NCI-H345 treated with DMSO at 0.1 percent for 48 hours (cell line): ENCODE data around the gene PROK1.
"Not testable (repeated sequence)": the region's sequence is repeated elsewhere in the genome, so short reads cannot be mapped to it uniquely, and the experiment has no call there.

Experiments used
- DNase-seq: peaks from one replicate; lab custom pipeline; 2025; ENCODE audit not compliant: unreplicated experiment; lab: John Stamatoyannopoulos, UW

The PROK1 gene

DNA sequence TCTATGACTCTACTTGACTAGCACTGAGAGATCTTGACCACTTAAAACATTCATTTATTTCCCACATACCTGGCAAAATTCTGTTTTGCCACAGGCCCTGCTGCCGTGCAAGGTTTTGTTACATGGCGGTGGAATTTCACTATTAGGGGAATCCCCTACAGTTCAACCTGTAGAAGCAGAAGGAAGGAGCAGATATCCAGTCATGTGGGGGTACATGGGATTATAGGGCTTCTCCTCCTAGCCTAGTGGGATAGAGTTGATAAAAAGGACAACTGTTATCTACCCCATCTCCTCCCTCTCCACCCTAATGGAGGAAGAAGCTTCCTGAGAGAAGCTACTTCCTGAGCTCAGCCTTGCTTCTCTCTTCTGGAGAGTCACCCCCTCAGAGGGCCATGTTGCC, 17.7 kb upstream of the PROK1 start:
- no peak for DNase-seq

DNA sequence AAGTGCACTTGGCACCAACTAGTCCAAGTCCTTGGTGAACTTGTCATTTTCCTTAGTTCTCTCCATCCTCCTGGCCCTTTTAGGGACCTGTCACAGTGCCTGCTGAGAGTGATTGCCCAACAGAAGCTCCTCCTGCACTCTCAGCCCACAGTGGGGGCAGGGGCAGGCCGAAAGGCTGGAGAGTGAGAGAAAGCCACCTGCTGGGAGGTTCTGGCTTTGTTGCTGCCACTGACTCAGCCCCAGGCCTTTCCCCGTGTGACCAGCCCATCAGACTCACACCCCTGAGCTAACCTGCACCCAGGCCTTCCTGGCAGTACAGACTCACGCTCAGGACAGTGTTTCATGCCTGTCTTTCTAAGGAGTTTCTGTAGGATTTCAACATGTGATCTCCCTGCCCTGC, 17.1 kb upstream of the PROK1 start:
- DNase-seq, result no peak

DNA sequence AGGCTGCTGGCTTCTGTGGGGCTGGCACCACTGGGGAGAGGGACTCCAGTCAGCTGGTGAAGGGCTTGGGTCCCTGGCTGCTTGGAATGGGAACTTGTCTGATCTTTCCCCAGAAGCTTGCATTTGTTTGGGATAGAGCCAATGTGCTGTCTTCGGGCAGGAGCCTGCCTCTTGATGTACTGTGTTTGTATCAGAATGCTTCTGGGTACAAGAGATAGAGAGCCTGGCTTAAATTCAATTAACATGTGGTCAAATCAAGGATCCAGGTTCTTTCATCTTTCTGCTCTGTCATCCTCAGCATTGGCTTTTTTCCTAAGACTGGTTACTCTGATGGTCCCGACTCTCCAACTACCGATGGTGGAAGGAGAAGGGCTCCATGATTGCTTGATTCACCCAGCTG, 16.0 kb upstream of the PROK1 start:
- no peak for DNase-seq

DNA sequence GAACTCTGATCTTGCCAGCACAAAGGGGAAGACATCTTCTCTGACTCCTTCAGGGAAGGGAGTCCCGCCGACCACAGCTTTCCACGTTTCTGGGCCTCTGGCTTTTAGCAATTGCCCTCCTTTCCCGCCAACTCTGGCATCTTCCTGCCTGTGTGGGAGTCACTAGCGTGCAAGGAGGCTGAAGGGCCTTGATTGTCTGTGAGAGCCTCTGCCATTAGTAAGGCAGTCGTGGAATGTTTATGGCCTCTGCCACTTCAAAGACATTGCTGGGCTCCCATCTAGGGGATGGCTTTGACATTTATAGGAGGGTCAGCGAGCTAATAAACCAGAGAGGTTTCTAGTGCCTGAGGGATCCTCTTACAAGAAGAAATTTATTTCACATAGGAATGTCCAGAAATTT, 14.3 kb upstream of the PROK1 start:
- no peak for DNase-seq

DNA sequence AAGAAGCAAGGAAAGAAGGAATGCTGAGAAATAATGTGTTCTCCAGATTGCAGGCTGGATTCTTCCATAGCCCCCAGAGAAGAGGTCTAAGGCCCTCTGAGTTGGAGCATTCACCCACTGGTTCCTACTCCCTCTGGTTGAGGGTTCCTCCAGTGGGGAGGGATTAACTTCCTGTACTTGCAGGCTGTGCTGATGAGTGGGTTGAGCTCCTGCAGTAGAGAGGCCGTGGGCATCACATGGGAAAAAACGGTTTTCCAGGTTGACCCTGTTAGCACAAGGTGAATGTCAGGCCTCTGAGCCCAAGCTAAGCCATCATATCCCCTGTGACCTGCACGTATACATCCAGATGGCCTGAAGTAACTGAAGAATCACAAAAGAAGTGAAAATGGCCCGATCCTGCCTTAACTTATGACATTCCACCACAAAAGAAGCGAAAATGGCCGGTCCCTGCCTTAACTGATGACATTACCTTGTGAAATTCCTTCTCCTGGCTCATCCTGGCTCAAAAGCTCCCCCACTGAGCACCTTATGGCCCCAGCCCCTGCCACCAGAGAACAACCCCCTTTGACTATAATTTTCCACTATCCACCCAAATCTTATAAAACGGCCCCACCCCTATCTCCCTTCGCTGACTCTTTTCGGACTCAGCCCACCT, 13.2 kb upstream of the PROK1 start:
- not testable (repeated sequence) for DNase-seq

DNA sequence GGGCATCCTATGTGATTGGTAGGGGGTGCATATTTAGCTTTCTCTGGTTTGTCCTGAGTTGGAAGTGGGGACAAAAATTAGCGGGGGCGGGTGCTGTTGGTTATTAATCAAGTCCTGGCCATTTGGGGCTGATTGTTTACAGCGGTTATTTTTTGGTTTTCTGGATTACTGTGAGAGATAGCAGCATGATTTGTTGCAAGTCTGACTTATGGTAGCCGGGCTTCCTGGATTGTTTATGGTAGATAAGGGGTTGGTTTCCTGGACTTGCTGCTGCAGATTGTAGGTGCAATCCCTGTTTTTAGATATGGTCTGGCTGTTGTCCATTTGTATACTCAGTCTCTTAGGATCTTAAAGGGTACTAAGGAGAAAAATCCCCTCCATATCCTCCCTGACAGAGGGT, 12.1 kb upstream of the PROK1 start:
- DNase-seq, result no peak

DNA sequence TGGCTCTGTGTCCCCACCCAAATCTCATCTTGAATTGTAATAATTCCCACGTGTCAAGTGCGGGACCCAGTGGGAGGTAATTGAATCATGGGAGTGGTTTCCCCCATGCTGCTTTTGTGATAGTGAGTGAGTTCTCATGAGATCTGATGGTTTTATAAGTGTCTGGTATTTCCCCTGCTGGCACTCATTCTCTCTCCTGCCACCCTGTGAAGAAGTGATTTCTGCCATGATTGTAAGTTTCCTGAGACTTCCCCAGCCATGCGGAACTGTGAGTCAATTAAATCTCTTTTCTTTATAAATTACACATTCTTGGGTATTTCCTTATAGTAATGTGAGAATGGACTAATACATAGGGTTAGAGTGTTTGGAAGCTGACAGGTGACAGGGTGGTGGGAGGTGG, 11.1 kb upstream of the PROK1 start:
- DNase-seq, result not testable (repeated sequence)

DNA sequence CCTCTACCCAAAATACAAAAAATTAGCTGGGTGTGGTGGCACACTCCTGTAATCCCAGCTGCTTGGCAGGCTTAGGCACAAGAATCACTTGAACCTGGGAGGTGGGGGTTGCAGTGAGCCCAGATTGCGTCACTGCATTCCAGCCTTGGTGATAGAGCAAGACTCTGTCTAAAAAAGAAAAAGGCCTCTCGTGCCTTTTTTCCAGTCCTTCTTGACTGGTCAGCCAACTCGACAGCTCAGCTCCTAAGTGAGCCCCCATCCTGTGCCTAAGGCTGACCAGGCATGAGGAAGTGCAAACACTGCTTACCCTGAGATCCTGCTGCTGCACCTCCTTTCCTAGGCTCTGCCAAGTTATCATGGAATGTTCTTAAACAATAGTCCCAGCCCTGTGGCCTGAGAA, 10.1 kb upstream of the PROK1 start:
- DNase-seq, result no peak

DNA sequence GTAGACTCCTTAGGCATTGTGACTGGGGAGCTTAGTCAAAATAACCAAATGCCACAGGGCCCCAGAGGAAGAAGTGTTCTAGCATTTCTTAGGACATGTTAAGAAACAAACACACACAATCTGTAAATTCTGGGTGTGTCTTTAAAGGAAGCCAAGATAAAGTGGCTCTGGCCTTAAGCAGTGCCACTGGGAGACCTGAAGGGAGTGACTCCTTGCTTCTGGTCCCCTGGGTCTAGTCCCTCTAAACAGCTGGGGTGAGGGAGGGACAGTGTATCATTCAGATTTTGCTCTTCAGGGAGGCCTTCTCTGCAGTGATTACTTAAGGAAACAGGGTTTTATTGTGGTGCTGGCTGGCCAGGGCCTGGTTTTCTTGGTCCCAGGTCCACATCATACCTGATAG, 9.1 kb upstream of the PROK1 start:
- DNase-seq, result no peak

DNA sequence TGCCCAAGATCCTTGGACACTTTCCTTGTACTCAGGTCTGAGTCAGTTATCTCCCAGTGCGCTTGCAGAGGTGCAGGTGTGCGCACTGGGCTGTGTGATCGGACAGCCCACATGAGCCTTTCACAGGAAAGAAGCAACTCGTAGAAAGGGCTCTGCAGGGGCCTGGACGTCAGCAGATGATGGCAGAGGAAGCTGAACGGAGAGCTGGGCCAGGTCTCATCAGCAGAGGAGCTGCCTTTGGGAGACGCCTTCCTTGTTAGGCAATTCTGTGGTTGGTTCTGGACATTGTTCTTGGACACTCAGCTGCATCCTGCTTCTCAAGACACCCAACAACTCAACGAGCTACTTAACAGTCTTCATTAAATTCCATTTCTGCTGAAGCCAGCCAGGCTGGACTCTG, 7.5 kb upstream of the PROK1 start:
- DNase-seq, result no peak

DNA sequence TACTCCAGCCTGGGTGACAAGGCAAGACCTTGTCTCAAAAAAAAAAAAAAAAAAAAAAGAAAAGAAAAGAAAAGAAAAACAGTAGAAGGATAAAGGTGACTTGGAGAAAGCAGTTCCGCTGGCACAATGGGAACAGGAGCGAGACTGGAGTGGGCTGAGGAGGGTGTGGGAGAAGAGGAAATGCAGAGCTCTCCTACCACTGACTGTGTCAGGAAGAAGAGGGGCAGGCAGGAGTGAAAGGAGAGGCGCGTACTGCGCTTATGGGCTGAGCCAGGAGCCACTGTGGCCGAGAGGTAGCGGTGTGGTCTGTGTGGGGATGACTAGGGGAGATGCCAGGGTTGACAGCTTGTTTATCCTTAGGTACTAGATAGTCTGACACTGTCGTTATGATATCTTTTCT, 6.4 kb upstream of the PROK1 start:
- no peak for DNase-seq

DNA sequence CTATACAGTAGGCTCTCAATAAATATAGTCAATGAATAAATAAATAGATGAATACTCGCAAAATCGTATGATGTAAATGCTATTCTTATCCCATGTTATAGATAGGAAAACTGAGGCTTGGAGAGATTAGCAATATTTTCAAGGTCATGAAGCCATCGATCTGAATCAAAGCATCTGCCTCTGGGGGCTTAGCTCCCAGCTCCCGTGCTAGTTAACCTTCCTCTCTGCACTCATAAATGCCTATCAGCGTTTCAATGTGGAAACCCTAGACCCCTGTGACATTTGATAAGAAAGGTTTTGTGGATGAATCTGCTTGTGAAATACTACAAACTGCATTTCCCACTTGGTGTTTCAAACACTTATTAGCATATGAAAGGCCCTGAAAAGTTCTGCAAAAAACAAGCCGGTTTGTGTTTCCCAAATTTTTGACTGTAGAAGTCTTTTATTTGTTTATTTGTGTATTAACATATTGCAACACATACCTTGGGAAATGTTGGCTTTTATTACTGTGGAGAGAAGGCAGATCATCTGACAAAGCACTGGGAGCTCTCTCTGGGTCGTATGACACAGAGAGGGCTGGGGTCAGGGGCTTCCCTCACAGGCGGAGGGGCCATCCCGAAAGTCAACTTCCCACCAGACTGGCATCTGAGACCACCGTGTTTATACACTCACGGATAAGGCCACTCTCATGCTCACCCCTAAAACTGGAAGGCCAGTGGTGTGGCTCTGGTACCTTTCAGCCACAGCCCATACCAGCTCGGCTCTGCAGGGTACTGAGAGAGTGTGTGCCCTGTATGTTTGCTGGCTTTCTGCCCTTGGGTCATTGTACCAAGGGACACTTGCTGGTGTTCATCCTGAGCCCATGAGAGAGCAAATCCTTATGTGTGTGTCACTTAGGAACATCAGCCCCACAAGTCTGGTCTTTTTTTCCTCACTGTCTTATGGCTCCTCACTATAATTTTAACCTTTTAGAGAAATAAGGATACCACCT, 993 bp upstream of the PROK1 start:
- DNase-seq, result no peak

DNA sequence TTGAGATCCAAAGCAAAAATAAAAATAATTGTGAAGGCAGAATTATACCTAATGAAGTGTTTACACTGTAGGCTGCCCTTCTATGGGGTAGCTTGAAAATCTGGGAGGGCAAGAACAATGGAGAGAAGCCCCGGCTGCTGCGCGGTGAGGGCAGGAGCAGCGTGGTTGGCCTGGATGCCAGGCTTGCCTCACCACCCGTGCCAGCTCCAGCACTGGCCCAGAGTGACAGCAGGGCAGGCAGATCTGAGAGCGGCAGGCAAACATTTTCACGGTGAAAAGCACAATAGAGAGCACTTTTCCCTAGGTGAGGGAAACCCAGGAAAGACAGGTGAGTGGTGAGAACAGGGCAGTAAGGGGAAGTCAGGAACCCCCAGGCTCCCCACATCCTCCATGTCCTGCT, 1.4 kb downstream of the PROK1 start:
- DNase-seq, result no peak

DNA sequence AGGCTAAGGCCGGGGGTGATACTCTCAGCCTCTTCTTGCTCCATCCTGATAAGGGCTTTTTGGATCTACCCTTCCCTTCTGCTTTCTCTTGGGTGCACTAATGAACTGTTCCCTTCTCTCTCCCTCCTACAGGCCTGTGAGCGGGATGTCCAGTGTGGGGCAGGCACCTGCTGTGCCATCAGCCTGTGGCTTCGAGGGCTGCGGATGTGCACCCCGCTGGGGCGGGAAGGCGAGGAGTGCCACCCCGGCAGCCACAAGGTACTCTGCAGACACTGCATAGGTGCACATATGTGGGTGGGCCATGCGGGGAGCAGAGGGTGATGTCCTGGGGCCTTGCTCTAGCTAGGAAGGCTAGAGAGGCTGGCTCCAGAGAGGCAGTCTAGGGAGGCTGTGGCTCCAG, 2.9 kb downstream of the PROK1 start:
- DNase-seq, result no peak

DNA sequence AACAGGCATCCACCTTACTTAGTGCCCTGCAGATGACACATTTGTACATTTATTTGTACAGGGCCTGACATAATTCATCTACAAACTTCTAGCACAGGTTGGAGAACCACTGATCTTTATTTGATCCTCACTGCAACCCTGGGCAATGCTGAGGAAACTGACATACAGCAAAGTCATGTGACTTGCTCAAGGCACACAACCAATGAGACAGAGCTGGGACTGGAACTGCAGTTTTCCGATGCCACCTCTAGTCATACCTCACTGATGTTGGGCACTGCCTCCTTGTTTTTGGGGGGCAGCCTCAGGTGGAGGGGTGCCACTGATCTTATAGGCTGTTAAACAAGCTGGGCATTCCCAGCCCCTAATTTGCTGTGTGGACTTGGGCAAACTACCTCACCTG, 3.4 kb downstream of the PROK1 start:
- no peak for DNase-seq

DNA sequence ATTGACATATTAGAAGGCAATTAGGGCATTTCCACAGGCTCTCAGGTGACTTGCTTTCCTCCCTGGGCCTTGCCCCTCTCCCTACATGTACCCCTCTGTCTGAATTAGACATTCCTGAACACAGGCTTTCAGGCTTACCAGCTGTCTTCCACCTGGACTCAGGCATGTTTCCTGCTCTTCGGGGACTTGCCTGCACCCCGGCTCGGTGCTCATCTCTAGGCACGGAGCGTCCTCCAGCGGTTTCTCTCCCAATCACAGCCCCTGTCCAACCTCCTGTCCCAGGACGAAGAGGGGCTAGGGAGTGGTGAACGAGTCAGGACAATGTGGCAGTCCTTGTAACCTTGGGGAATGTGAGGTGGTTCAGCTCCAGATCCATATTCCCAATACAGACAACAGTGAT, 4.2 kb downstream of the PROK1 start:
- no peak for DNase-seq

DNA sequence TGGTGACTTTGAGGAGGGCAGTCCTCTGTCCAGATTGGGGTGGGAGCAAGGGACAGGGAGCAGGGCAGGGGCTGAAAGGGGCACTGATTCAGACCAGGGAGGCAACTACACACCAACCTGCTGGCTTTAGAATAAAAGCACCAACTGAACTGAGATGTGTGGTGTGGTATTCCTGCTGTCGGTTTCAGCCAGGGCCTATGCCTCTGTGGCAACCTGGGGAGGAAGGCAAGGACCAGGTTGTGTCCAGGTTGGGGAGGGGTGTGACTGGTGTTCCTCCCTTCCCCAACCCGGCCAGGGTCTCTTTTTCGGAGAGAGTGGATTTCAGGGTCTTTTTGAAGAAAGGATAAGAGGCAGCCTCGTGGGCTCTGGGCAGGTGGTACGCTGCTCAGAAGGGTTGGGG, 6.3 kb downstream of the PROK1 start:
- DNase-seq, result no peak

DNA sequence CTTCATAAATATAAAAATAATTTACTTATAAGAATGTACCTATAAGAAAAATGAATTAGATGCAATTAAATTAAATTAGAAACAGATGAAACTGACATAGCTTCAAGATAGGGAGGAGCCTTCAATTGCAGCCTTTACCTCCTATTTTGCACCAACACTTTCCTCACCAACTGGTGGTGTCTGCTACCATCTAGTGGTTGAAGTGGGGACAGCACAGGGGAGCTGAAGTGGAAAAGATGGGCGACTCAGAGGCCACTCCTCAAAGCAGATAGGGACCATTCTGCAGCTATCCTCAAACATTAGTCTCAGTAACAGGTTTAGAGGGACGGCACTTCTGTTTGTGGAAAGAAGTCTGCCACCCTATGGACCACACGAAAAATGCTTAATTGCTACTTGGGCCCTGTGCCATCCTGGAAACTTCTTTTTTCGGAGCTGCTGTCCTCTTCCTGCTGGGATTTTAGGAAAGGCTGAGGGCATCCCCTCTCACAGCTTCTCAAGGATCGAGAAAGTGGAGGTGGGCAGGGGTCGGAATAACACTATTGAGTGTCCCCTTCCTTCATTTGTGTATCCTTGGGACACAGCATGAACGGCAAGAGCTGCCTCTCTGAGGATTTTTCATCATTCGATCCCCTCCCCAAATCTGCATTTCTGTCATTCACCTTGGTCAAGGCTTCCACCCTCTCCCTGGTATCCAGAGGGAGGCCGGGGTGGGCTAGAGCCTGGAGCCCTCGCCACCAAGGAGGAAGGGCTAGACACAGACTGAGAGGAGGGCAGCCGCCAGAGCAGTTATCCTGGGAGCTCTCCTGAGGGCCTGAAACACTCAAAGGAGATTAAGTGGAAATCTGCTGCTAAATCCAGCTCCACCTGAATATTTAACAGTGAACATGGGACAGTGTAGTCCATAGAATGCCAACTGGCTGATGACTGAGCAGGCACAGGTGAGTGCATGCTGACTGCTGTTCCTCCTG, 9.6 kb downstream of the PROK1 start:
- peak; percentile 50 for DNase-seq

DNA sequence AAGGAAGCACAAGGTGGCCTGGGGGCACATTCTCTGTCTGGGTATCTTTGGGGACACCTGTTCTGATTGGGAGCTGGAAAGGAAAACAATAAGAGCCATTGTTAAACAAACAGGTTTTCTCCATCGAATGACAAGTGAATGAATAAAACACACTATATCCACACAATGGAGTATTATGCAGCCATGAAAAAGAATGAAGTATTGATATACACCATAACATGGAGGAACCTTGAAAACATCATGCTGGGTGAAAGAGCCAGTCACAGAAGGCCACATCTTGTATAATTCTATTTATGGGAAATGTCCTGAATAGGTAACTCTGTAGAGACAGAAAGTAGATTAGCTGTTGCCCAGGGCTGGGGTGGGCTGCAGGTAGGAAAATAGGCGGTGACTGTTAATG, 11.1 kb downstream of the PROK1 start:
- no peak for DNase-seq

DNA sequence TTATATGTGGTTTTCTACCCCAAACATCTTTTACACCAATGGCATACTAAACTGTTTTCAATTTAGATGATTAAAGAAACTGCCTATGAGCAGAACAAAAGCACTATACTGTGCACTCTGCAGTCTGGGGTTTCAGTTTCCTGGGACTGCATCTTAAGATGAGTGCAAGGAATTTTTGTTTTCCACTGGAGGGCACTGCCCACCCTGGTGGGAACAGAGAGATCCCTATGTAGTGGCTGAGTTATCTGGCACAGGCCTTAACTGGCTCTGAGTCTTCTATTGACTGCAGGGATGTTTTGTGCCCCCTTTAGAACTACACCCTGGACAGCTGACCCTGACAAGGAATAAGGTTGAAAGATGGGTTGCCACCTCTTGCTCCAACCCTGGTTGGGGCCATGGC, 12.0 kb downstream of the PROK1 start:
- DNase-seq, result no peak

DNA sequence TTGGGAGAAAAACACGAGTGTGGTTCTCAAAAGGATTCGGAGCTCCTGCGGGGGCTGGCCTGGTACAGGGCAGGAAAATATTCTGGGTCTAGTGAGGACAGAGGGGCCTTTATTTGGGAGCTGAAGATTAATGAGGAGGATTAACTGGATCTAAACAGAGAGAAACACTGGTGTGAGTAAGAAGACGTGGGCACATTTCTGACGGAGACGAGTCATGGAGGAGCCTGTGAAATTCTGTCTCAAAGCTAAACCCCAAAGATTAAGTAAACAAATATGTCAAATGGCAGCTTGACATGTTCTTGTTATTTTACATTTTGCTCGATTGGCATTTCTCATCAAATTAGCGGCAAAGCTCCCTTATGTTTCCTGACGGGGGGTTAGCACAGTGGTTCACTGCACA, 12.8 kb downstream of the PROK1 start:
- no peak for DNase-seq
